DMS 273 (cell line): ENCODE data around the gene STAU1.
"Not testable (repeated sequence)": the region's sequence is repeated elsewhere in the genome, so short reads cannot be mapped to it uniquely, and the experiment has no call there.

Experiments used
- DNase-seq: peaks from one replicate; lab custom pipeline; 2025; ENCODE audit not compliant: unreplicated experiment; lab: John Stamatoyannopoulos, UW

The STAU1 gene

GRCh38 chr20:49203746-49204145, 15.6 kb upstream of the STAU1 start:
- no peak for DNase-seq

- no peak for DNase-seq
Measured at GRCh38 chr20:49203011-49203410, 14.9 kb upstream of the STAU1 start.

- no peak for DNase-seq
Measured at GRCh38 chr20:49199729-49200293, 11.7 kb upstream of the STAU1 start.

- DNase-seq: not testable (repeated sequence)
Measured at GRCh38 chr20:49192944-49193518, 4.9 kb upstream of the STAU1 start.

DNA sequence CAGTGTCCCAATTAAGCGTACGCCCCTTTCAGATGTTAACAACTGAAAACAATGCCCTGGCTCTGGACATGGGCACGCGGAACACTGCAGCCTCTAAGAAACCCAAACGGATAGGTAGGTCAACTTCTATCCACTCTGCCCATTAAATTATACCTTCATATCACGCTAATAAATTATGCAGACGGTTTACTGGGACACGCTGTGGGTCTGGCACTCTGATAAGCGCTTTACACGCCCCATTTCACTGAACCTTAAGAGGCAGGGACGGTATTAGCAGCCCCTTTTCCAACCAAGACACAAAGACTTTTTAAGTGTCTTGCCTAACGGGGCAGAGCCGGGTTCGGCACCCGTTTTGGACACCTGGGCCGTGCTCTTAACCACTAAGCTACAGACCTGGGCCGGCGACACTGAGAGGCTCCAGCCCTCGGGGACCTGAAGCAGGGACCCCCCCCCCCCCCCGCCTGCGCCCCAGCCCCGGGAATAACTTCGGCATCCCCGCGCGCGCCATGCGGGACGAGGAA, 744 bp downstream of the STAU1 start:
- DNase-seq: peak; percentile 69

GRCh38 chr20:49186535-49187329, 1.4 kb downstream of the STAU1 start:
- DNase-seq: peak; percentile 66

- no peak for DNase-seq
Measured at GRCh38 chr20:49185071-49185761, 2.9 kb downstream of the STAU1 start.

DNA sequence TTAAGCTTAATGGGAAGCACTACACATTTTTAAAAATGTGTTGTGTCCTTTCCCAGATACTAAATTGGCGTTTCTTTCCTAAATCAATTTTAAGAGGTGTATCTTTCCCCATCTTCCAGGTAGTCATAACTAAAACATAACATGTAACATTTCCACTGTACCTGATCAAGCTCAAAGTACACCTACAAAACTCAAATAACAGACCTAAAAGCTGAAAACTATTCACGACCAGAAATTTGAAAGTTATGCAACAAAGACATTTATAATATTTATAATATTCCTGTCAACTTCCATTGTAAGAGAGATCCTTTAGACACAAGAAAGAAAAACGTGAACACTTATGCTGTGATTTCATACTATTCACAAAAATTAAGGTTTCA, 3.5 kb downstream of the STAU1 start:
- no peak for DNase-seq

DNA sequence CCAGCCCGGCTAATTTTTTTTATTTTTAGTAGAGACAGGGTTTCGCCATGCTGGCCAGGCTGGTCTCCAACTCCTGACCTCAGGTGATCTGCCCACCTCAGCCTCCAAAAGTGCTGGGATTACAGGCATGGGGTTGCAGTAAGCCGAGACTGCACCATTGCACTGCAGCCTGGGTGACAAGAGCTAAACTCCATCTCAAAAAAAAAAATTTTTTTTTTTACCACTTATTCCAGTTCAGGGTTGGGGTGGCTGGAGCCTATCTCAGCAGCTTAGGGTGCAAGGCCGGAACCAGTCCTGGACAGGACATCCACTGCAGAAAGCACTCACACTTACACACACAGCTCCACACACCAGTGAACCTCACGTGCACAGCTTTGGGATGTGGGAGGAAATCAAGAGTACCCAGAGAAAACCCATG, 4.0 kb downstream of the STAU1 start:
- not testable (repeated sequence) for DNase-seq

DNA sequence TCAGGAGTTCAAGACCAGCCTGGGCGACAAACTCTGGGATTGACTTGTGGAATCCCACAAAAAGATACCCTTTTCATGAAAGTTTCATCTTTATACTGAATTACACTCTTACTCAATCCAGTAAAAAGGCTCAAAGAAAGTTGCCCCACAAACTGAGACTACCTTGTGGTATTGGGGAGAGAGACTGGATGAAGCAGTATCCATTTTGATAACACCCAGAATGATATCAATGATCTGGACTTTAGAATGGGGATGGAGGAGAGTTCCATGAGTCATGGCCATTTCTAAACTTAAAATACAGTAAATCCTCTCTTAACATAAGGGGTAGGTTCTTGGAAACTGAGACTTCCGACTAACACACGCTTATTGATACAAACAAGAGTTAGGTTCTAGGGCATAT, 4.7 kb downstream of the STAU1 start:
- DNase-seq: no peak

GRCh38 chr20:49181265-49181877, 6.8 kb downstream of the STAU1 start:
- DNase-seq: no peak

GRCh38 chr20:49179368-49180277, 8.5 kb downstream of the STAU1 start:
- DNase-seq: no peak

GRCh38 chr20:49174183-49174582, 14.0 kb downstream of the STAU1 start:
- DNase-seq: no peak

- DNase-seq: peak; percentile 17
Measured at GRCh38 chr20:49172413-49172812, 15.7 kb downstream of the STAU1 start.

- DNase-seq: peak; percentile 69
Measured at GRCh38 chr20:49171909-49172308, 16.2 kb downstream of the STAU1 start.

- DNase-seq: no peak
Measured at GRCh38 chr20:49170714-49171113, 17.4 kb downstream of the STAU1 start.

GRCh38 chr20:49169547-49169946, 18.6 kb downstream of the STAU1 start:
- DNase-seq: no peak

DNA sequence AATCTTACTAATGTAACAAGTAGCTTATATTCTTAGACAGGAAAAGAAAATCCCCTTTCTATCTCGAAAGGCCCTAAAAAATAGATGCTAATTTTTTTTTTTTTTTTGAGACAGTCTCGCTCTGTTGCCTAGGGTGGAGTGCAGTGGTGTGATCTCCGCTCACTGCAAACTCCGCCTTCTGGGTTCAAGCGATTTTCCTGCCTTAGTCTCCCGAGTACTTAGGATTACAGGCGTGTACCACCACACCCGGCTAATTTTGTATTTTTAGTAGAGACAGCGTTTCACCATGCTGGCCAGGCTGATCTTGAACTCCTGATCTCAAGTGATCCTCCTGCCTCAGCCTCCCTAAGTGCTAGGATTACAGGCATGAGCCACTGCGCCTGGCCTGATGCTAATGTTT, 19.3 kb downstream of the STAU1 start:
- not testable (repeated sequence) for DNase-seq

- DNase-seq: no peak
Measured at GRCh38 chr20:49167811-49168507, 20.2 kb downstream of the STAU1 start.
